ENCODE data around the gene COL1A1. TPM values are rescaled to one million over a fixed set of nuclear protein-coding genes. Genes with fewer than 3 reads are reported as not detected.
A peak's percentile ranks its signal among the peaks of the same experiment; 100 is the strongest.

The COL1A1 gene
- total RNA-seq, 1 experiment from 2014 or later = 20.7 TPM

DNA sequence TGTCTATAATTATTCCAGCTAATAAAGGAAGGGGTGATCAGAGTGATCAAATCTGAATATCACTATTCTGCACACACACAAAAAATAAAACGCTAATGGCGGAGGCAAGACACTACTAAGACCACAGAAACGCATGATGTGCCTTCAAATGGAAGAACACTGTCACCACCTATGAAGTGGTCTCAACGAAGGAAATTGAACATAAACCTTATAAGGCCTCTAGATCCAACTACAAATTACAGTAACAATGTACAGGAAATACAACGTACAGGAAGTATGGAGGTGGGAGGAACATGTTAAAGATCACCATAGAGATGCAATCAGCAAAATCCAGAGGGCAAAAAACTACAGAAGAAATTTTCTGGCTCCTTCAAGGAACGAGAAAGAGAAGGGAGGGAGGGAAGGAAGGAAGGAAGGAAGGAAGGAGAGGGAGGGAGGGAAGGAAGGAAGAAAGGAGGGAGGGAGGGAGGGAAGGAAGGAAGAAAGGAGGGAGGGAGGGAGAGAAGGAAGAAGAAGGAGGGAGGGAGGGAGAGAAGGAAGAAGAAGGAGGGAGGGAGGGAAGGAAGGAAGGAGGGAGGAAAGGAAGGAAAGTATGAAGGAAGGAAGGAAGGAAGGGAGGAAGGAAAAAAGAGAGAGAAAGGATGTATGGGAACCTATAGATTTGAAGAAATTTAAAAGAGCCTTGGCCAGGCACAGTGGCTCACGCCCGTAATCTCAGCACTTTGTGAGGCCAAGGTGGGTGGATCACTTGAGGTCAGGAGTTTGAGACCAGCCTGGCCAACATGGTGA, 38.8 kb downstream of the COL1A1 start:
- intact Hi-C loops (cut with micrococcal nuclease; ENCODE audit: unreplicated experiment) = no loop called here
- CTCF ChIA-PET = no interaction called here
- Histone ChIP-seq H3K4me3 (no peak overlapping the region), H2AFZ (no peak overlapping the region), H3F3A (ENCODE audit: insufficient read depth, low read depth) (peaks cover 8% of the 10 kb centered on the region; the same call in 1 of the 2 replicates), H3K4me1 (replicated peaks; ENCODE audit: insufficient read depth) (peaks cover 5% of the 10 kb centered on the region), H4K20me1 (ENCODE audit: insufficient read depth) (no peaks in the 10 kb centered on the region), H3K27ac (no peak overlapping the region), H3K9me2 (ENCODE audit: insufficient read depth) (no peaks in the 10 kb centered on the region), H3K36me3 (ENCODE audit: low read depth) (no peaks in the 10 kb centered on the region), H3K4me2 (no peak overlapping the region), H3K27me3 (ENCODE audit: insufficient read depth, low read depth) (no peaks in the 10 kb centered on the region), H3K9me3 (ENCODE audit: insufficient read depth, low read depth) (no peaks in the 10 kb centered on the region), H3K79me2 (ENCODE audit: low read depth) (no peaks in the 10 kb centered on the region)
- POLR2A ChIA-PET (ENCODE audit: unreplicated experiment) = interaction anchor here (0.7 kb wide), 1 partner anchor 18 kb away, joined by 6 read pairs; no protein-coding TSS in a partner anchor
- BruUV-seq (replicated peaks) = no TSS peak
- no peak for DNase-seq
- TF ChIP-seq EZH2 (IDR thresholded peaks at IDR 0.05; ENCODE audit: low read depth) = no peak
- TF ChIP-seq, protein P1, sequence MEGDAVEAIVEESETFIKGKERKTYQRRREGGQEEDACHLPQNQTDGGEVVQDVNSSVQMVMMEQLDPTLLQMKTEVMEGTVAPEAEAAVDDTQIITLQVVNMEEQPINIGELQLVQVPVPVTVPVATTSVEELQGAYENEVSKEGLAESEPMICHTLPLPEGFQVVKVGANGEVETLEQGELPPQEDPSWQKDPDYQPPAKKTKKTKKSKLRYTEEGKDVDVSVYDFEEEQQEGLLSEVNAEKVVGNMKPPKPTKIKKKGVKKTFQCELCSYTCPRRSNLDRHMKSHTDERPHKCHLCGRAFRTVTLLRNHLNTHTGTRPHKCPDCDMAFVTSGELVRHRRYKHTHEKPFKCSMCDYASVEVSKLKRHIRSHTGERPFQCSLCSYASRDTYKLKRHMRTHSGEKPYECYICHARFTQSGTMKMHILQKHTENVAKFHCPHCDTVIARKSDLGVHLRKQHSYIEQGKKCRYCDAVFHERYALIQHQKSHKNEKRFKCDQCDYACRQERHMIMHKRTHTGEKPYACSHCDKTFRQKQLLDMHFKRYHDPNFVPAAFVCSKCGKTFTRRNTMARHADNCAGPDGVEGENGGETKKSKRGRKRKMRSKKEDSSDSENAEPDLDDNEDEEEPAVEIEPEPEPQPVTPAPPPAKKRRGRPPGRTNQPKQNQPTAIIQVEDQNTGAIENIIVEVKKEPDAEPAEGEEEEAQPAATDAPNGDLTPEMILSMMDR (conservative IDR thresholded peaks at IDR 0.05) = no peak

DNA sequence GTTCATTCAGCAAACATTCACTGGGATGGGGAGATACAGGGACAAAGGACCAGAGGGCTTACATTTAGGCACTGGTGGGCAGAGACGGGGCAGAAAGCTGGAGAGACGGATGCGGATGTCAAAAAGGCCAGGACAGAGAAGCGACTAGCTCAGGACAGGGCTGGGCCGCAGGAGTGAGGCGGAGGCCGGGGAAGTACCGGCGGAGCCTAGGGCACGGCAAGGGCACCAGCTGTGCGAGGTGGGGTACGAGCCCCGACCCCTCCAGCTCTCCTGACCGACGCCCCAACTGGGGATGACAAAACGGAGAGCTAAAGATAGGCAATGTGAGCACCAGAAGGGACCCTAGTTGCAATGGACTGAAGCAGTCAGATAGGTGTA, 39.5 kb downstream of the COL1A1 start:
- Histone ChIP-seq H3K79me2 (ENCODE audit: low read depth) (no peaks in the 10 kb centered on the region), H3K27ac (no peak overlapping the region), H3K9me2 (ENCODE audit: insufficient read depth) (no peaks in the 10 kb centered on the region), H3F3A (ENCODE audit: insufficient read depth, low read depth) (peaks cover 8% of the 10 kb centered on the region; the same call in 1 of the 2 replicates), H2AFZ (no peak overlapping the region; the same call in 1 of the 2 replicates), H3K4me1 (replicated peaks; ENCODE audit: insufficient read depth) (peaks cover 5% of the 10 kb centered on the region), H3K4me3 (0 out of 2 replicates have a peak overlapping the region, but pooled peaks have one; percentile 59), H3K9me3 (ENCODE audit: insufficient read depth, low read depth) (no peaks in the 10 kb centered on the region), H3K4me2 (peak overlapping the region; percentile 87), H3K36me3 (ENCODE audit: low read depth) (no peaks in the 10 kb centered on the region), H4K20me1 (ENCODE audit: insufficient read depth) (no peaks in the 10 kb centered on the region), H3K27me3 (ENCODE audit: insufficient read depth, low read depth) (no peaks in the 10 kb centered on the region)
- no peak for TF ChIP-seq EZH2 (IDR thresholded peaks at IDR 0.05; ENCODE audit: low read depth)
- TF ChIP-seq, protein P1 (conservative IDR thresholded peaks at IDR 0.05) = no peak
- no TSS peak for BruUV-seq (replicated peaks)
- POLR2A ChIA-PET (ENCODE audit: unreplicated experiment) = interaction anchor here (0.7 kb wide), 1 partner anchor 17 kb away, joined by 6 read pairs; no protein-coding TSS in a partner anchor
- no peak for DNase-seq
- intact Hi-C loops (cut with micrococcal nuclease; ENCODE audit: unreplicated experiment) = loop anchor here (1.0 to 2.0 kb wide), 2 partner anchors 21 to 68 kb away; no protein-coding TSS in a partner anchor
- CTCF ChIA-PET = no interaction called here

DNA sequence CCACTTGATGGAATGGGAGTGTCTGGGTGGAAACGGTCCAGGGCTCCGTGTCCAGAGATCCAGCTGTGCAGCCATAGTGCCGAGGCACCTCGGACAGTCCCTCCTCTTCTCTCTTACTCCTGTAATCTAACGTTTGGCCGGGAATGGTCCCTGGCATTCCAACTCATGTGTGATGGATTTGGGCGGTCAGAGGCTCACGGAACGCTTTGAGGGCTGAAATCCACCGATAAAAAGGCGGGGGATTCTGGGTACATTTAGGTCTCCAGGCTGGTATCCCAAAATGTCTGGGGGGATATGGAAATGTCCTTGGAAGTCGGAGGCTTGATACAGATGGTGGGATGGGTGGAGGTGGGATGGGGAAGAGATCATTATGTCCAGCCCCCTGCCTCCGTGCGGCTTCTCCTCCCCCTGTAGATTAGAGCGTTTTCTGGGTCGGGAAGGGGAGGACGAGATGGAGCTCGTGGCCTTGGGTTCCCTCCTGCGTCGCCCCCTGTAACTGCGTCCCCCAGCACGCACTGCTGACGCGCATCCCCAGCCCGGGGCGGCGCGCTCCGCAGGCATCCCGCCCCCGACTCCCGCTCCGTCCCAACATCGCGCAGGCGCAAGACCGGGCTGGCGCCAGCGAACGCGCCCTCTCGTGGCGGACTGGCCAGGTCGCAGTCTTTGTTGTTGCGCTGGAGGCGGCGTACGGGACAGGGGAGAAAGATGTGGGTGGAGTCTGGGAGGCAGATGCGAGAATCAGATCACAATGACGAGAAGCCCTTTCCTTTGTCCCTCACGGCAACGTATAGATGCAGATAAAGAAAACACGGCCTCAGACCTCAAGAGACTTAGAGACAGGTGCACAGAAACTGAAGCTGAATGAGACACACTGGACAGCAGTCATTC, 40.2 kb downstream of the COL1A1 start:
- no peaks in the 10 kb centered on the region for H3K9me2 ChIP-seq (ENCODE audit: insufficient read depth)
- no peaks in the 10 kb centered on the region for H4K20me1 ChIP-seq (ENCODE audit: insufficient read depth)
- DNase-seq = peak; percentile 74 to 91
- intact Hi-C loops (cut with micrococcal nuclease; ENCODE audit: unreplicated experiment) = loop anchor here (1.0 to 2.0 kb wide), 2 partner anchors 20 to 67 kb away; no protein-coding TSS in a partner anchor
- no peaks in the 10 kb centered on the region for H3K27me3 ChIP-seq (ENCODE audit: insufficient read depth, low read depth)
- H3K4me2 ChIP-seq = peak overlapping the region; percentile 87
- H3K27ac ChIP-seq = no peak overlapping the region
- CTCF ChIA-PET = interaction anchor here (0.9 kb wide), 1 partner anchor 22 kb away, joined by 3 read pairs; no protein-coding TSS in a partner anchor
- peak overlapping the region; percentile 59 for H3K4me3 ChIP-seq
- POLR2A ChIA-PET (ENCODE audit: unreplicated experiment) = no interaction called here
- H3K9me3 ChIP-seq (ENCODE audit: insufficient read depth, low read depth) = no peaks in the 10 kb centered on the region
- BruUV-seq (replicated peaks) = no TSS peak
- H3K79me2 ChIP-seq (ENCODE audit: low read depth) = no peaks in the 10 kb centered on the region
- peaks cover 5% of the 10 kb centered on the region for H3K4me1 ChIP-seq (replicated peaks; ENCODE audit: insufficient read depth)
- no peak for TF ChIP-seq EZH2 (IDR thresholded peaks at IDR 0.05; ENCODE audit: low read depth)
- TF ChIP-seq, protein P1 (conservative IDR thresholded peaks at IDR 0.05) = peak; percentile 88
- H3K36me3 ChIP-seq (ENCODE audit: low read depth) = no peaks in the 10 kb centered on the region
- H2AFZ ChIP-seq = peak overlapping the region; percentile 86
- peaks cover 8% of the 10 kb centered on the region; the same call in 1 of the 2 replicates for H3F3A ChIP-seq (ENCODE audit: insufficient read depth, low read depth)
